HG03354 (cell line): ENCODE data around the gene DISP3.

ENCODE experiments used
- ATAC-seq: cut with Tn5 transposase; IDR thresholded peaks from one replicate; pipeline ENCODE4 v1.9.1; 2021; ENCODE audit warnings: mild to moderate bottlenecking; ENCODE audit not compliant: unreplicated experiment, poor library complexity, severe bottlenecking

Gene DISP3

DNA sequence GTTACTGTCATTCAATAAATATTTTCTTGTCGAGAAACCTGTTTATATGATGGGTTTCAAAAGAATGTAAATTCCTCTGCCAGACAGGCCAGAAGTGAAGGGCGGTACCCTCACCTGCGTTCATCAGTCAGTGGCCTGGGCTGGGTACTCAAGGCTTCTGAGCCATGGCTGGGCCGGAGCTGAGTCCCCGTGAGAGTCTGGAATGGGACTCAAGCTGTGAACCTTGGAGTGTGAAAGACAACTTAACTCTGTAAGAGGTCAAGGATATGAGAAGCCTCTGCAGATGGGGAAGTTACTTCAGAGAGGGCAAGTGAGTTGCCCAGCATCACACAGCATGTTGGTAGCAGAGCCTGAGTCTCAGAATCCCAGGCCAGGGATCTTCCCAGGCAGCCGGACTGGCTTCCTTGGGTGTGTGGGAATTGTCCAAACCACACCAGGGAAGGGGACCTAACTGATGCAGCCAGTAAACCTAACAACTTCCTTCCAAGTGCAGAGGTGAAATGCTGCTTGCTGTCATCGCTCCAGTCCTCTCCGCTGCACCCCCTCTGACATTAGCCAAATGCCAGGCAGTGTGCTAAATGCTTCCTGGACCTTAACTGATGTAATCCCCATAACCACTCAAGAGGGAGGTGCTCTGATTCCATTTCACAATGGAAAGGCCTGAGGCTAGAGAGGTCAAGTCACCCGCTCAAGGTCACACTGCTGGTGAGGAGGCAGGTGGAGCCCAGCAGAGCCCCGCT, 4.8 kb downstream of the DISP3 start:
- no peak for ATAC-seq

DNA sequence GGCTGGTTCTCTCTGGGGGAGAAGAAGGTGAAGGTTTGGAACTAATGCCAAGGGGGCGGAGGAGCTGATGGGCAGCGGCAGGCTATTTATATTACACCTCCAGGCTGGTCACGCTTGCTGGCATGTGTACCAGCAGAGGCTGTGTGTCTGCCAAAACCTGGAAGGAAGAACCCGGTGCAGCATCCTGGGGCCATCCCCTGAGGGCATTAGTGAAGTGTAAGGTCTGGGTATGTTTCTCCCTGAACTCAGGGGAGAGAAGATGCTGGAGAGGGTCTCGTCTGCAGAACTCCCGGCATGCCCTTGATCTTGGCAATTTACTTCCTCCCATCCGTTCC, 5.3 kb downstream of the DISP3 start:
- no peak for ATAC-seq

DNA sequence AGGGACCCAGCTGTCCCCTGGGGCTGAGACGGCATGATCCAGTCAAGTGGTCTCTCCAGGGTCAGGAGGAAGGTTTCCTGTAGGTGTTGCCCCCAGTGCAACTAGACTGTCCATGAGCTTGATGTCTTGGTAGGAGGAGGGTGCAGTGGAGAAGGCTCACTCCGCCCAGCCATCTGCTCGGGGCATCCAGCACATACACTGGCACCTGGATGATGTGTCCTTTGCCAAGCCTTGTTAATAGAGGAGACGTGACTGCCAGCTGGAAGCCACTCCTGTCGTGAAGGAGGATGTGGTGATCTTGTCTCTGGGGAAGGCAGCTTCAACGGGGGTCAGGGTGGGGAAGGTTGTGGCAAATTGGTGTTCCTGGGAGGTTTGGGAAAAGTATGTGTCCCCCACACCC, 6.2 kb downstream of the DISP3 start:
- ATAC-seq, result no peak

DNA sequence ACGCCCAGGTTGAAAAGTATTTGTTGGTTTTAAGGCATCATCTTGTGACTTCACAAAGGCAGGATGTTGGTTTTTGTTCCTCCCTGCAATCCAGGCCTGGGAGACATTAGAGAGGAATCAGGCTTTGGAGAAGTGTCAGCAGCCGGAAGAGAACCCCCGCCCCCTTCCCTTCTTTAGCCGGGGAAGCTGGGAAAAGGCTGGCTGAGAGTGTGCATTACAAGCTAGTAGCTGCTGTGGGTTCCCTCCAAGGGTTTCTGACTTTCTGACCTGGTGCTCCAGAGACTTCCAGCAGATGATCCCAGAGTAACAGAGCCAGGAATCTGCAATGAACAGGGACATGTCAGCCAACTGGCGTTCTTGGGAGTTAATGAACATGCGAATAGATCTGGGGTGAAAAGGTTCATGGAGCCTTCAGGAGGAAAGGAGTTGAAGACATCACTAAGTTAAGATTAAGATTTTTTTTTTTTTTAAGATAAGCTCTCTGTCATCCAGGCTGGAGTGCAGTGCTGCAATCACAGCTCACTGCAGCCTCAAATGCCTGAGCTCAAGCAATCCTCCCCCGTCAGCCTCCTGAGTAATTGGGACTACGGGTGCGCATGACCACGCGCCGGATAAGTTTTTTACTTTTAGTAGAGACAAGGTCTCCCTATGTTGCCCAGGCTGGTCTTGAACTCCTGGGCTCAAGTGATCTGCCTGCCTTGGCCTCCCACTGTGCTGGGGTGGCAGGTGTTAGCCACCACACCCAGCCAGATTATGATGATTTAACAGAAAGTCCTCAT, 7.5 kb downstream of the DISP3 start:
- ATAC-seq, result no peak

DNA sequence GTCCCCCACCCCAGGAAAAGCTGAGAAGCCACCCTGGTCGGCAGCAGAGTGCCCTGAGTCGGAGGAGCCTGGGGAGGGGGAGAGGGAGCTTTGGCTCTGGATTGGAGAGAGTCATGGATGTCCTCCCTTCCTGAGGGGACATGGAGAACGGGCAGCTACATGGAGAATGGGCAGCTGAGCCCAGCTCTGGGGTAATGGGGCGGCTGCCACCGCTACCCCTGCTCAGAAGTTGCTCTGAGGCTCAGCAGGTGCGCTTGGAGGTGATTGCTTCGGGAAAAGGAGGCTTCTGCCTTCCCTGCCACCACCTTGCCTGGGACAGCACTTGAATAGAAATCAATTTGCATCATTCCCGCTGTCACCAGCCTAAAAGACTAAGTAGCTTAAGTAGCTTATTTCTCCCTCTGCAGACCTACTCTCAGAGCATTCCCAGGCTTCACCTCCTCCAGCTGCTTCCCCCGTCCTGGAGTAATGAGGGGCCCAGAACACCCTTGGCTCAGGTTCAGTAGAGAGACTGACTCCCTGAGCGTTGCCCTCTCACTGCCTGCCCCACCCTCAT, 8.3 kb downstream of the DISP3 start:
- ATAC-seq, result no peak

DNA sequence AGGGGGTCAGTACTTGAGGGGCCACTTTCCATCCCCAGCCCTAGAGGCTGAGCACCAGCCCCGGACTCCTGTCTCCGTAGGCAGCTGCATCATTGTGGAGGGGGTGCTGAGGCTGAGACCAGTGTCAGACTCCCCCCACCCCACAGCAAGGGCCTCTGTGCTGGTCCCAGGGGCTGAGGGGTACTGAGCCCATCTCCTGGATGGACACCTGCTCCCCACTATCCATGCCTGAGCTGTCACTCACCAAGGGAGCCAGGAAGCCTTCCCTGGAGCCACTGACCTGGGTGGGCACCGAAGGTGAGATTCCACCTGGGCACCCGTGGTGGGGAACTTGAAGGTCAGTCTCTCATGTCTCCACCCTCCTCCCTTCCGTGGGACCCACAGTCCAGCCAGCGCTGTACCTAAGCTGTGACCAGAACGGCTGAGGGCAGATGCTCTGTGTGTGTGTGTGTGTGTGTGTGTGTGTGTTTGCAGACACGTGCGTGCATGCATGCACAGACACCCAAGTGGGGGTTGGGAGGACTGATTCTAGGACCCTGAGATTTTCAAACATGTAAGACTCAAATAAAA, 9.3 kb downstream of the DISP3 start:
- ATAC-seq, result no peak

DNA sequence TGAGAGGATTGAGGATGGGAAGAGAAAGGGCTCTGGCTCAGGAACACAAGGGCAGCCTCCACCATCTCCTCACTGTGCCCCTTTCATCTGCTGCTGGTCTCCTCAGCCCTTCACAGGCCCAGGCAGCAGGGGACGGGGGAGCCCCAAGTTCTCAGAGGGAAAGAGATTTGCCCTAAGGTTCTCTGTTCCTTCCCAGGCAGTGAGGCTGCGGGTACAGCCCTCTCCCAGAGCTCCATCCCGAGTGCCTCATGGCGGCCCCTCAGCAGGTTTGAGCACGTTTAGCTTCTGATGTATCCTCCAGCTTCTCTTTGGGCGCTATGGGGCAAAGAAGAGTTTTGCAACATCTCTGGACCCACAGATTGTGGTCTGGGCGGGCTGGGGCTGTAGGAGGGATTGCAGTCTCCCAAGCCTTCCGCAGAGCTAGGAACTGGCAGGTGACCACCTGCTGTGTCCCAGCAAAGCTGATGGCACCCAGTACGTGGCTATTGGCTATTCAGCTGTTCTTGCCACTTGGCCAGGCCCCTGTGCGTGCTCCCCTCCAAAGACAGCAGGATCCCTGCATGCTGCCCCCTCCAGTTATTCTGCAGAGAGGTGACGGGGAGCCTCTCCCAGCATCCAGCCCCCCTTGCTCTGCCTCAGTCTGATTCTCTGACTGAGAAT, 10.1 kb downstream of the DISP3 start:
- no peak for ATAC-seq

DNA sequence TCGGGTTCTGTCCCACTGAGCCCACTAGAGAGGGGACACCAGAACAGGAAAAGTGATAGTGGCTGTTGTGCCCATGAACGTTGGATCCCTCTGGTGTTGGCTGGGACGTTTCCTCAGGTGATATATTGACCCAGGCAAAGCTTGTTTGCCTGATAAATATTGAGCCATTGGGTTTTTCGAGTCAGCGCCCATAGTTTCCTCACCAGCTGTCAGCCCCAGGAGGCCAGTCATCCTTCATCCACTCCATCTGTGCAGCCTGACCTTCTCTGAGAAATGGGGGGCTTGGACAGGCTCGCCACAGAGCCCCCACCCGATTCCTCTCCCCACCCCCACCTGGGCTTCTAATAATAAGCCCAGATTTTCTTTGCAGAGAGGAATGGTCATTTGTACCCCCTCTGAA, 13.3 kb downstream of the DISP3 start:
- no peak for ATAC-seq

DNA sequence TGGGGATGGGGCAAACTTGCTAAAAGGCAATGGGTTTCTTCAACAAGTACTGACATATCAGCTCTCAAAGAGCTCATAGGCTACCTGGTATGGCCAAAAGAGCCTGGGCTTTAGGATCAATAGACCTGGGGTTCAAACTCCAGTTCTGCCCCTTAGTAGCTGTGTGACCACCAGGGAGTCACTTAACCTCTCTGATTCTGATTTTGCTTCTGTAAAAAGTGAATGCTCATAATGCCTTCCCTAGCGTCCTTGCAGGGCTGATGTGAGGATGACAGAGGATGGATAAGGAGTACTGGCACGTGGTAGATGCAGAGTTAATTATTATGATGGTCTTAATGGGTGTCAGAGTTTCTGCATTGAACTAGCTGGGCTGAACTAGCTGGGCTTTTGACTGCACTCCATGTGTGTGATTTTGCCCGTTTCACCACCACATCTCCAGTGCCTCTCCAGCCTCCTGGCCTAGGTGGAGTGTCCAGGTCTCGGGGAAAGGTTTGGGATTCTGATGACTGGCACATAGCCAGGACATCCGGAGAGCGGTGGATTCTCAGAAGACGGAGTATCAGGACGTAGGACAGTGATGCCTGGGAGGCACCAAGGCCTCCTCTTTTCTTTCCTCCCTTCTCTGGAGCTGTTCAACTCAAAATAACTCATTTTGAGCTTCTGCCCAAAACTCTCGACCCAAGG, 15.2 kb downstream of the DISP3 start:
- no peak for ATAC-seq

DNA sequence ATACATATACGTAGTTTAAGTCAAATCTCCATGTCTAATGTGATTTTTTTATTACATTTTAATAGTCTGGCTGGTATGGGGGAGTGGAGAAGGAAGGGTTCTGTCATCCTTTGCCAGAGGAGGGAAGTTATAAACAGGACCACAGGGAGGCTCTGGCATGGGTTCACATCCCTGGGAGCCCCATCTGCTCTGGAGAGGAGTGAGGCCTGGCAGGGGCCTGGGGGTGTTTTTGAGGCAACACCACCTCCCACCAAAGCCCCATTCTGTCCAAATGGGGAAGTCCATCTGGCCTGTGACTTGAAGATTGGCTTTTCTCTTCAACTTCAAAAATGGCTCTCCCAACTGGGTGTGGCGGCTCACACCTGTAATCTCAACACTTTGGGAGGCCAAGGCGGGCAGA, 15.8 kb downstream of the DISP3 start:
- no peak for ATAC-seq

DNA sequence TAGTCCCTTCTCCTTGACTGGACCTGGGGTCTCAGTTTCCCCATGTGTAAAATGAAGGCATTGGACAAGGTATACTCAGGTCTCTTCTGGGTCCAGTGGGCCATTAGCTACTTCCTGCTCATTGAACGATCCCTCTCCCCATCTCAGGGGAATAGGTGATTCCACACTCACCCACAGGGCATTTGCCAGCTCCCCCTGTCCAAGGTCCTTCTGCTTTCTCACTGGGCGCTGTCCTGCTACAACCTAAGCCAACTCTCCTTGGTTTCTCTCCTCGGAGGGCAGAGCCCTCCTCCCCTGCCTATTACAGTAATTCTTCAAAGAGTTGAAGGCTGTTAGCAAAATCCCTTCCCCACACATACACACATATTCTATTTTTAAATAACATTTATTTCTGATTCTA, 16.6 kb downstream of the DISP3 start:
- ATAC-seq, result no peak

DNA sequence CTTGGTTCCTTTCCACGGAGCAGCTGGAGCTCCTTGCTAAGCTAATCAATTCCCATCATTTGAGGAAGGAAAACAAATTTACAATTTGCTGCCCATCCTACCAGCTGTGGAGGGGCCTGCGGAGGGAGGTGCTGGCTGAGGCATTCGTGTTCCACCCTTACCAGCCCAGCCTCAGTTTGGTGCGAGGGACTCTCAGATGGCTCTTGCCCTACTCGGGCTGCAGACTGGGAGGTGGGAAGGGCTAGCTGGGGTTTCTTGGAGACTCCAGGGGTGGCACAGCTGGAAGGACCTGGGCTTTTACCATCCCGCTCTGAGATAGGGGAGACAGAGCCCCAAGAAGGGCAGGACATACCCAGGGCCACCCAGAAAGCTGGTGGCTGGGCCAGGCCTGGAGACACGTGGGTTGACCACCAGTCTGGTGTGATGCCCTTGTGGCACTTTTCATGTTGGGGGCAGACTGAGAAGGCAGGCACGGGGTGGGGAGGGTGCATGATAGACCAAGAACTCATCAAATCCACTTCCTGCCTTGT, 17.7 kb downstream of the DISP3 start:
- no peak for ATAC-seq

DNA sequence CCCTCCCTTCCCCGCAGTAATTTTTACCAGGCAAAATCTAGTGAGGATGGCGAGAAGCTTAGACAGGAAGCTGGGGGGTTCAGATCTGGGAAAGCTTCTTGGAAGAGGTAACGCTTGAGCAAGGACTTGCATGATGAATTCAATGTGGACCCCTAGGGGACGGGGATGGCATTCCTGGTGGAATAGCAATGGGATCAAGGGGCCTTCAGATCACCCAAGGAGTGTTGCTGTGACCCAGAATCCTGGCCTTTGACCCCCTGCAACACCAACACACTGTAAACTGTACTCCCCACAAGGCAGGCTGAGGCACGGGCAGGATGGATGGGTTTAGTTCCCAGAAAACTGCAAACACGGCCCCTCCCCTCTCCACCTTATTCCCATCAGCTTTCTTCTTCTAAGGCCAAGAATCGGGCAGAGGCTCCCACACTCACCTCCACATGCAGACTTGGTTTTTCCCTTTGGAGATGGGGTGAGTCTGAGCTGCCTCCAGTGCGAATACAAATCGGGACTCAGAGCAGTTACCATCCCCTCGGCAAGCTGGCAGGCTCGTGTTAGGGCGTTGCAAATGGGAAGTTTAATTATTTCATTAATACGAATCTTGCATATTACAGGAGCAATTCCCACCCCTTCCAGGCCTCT, 20.1 kb downstream of the DISP3 start:
- no peak for ATAC-seq

DNA sequence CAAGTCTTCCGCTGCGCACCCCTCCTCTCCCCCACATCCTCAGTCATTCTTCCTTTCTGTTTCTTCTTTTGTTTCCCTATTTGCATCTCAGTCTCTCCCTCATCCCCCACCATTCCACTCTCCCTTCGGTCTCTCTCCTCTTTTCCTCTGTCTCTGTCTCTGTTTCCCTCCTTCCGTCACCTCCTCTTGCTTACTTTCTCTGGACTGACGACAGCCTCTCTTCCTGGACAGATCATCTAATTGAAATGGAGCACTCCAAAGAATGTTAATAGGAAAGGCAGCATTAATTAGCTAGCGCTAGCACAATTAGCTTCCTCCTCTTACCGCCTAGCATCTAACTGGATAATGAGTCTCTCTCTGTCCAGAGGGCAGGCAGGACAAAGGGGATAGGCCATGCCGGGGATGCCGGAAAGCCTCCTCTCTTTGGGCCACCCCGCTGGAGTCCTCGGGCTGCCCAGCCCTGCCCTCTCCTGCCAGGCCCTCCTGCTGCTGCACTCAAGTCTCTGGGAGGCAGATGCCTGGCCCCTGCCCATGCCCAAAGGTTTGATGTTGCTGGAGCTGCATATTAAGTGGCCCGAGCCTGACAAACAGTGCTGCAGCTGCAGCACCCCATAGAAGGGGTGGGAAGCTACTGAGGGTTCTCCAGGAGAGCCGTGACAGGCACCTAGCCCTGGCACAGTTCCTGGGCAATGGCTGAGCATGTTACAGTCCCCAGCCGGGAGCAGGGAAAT, 20.8 kb downstream of the DISP3 start:
- no peak for ATAC-seq

DNA sequence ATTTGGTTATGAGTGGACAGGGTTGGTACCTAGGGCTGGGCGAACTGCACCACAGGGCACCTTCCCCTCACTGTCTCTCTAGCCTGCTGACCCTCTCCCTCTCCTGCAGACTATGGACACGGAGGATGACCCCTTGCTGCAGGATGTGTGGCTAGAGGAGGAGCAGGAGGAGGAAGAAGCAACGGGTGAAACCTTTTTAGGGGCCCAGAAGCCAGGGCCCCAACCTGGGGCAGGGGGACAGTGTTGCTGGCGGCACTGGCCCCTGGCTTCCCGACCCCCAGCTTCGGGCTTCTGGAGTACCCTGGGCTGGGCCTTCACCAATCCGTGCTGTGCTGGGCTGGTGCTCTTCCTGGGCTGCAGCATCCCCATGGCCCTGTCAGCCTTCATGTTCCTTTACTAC, 21.9 kb downstream of the DISP3 start:
- ATAC-seq, result no peak

DNA sequence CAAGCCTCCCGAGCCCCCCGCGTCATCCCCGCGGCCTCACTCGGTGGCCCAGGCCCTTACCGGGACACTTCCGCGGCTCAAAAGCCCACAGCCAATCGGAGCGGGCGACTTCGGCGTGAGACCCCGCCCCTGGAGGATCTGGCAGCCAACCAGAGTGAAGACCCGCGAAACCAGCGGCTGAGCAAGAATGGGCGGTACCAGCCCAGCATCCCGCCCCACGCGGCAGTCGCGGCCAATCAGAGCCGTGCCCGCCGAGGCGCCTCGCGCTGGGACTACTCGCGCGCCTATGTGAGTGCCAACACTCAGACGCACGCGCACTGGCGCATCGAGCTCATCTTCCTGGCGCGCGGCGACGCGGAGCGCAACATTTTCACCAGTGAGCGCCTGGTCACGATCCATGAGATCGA, 22.5 kb downstream of the DISP3 start:
- ATAC-seq, result no peak

DNA sequence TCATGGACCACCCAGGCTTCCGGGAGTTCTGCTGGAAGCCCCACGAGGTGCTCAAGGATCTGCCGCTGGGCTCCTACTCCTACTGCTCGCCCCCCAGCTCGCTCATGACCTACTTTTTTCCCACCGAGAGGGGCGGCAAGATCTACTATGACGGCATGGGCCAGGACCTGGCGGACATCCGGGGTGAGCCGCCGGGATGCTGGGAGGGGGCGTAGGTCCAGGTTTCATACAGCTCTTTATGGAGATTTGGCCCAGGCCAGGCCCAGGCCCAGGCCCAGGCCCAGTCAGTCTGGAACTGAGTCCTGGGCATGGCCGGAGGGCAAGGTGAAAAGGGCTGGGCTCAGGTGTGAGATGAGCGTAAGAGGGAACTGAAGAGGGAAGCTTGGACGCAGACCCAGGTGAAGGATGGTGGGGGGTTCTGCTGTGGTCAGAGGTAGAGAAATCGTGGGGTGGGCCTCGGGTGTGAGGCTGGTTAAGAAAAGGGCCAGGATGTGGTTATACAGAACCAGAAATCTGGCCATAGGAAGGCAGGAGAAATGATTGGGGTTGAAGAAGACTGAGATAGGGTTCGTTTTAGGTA, 23.0 kb downstream of the DISP3 start:
- no peak for ATAC-seq

DNA sequence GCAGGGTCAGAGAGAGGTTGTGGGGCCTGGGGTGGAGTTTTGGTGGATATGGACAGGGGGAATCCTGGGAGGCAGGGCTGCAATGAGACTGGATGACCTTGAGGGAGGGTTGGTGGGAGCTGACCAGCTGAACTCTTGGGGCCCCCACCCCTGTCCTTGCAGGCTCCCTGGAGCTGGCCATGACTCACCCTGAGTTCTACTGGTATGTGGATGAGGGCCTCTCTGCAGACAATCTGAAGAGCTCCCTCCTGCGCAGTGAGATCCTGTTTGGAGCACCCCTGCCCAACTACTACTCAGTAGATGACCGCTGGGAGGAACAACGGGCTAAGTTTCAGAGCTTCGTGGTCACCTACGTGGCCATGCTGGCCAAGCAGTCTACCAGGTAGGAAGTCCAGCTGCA, 23.6 kb downstream of the DISP3 start:
- ATAC-seq, result no peak
